Measurements from ENCODE around the gene NUMB.

Gene NUMB

GRCh38 chr14:73250317-73250713 lies 208.0 kb downstream of the NUMB start:
- H3K4me3 ChIP-seq (ENCODE audit: low read depth, low read length) = no peak overlapping the region
- TF ChIP-seq, protein P1, sequence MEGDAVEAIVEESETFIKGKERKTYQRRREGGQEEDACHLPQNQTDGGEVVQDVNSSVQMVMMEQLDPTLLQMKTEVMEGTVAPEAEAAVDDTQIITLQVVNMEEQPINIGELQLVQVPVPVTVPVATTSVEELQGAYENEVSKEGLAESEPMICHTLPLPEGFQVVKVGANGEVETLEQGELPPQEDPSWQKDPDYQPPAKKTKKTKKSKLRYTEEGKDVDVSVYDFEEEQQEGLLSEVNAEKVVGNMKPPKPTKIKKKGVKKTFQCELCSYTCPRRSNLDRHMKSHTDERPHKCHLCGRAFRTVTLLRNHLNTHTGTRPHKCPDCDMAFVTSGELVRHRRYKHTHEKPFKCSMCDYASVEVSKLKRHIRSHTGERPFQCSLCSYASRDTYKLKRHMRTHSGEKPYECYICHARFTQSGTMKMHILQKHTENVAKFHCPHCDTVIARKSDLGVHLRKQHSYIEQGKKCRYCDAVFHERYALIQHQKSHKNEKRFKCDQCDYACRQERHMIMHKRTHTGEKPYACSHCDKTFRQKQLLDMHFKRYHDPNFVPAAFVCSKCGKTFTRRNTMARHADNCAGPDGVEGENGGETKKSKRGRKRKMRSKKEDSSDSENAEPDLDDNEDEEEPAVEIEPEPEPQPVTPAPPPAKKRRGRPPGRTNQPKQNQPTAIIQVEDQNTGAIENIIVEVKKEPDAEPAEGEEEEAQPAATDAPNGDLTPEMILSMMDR (conservative IDR thresholded peaks at IDR 0.05; ENCODE audit: low read depth, low read length) = no peak
- no peak for DNase-seq (ENCODE audit: low read depth)

DNA sequence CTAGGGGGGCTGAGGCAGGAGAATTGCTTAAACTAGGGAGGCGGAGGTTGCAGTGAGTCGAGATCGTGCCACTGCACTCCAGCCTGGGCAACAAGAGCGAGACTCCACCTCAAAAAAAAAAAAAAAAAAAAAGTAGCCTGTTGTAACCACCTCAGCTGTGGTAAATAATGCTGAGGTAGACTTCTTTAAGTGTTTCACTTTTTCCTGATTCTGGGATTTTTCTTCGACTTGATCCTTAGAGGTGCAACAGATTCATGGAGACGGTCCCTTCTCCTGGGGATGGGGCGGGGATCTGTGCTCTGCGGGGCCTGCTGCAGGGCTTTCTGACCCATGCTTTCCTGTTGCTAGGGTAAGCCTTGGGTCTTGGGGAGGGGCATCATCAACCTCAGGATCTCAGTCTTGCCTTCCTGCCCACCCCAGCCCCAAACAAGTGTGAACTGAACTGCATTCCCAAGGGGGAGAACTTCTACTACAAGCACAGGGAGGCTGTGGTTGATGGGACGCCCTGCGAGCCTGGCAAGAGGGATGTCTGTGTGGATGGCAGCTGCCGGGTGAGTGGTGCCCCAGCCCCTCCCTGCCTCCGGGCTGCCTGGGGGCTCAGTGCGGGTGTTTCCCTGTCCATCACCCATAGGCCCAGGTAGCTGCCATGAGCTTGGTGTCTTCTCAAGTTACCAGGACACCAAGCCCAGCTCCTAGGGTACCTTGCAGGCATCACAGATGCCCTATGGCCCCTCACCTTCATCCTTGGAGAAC lies 208.6 kb downstream of the NUMB start:
- no peak overlapping the region for H3K4me3 ChIP-seq (ENCODE audit: low read depth, low read length)
- TF ChIP-seq, protein P1 (conservative IDR thresholded peaks at IDR 0.05; ENCODE audit: low read depth, low read length) = no peak
- no peak for DNase-seq (ENCODE audit: low read depth)

DNA sequence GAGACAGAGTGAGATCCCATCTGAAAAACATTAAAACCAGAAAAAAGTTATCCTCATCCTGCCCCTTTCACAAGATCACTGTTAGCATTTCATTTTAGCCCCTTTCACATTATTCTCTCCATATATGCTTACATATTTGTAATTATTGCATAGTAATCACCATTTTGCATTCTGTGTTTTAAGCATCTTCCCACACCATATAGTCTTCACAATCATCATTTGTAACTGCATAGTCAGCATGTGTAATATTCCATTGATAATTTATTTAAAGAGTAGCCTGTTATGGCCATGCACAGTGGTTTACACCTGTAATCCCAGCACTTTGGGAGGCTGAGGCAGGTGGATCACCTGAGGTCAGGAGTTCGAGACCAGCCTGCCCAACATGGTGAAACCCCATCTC lies 209.2 kb downstream of the NUMB start:
- no peak for DNase-seq (ENCODE audit: low read depth)
- no peak overlapping the region for H3K4me3 ChIP-seq (ENCODE audit: low read depth, low read length)

GRCh38 chr14:73248108-73248868 lies 210.1 kb downstream of the NUMB start:
- no peak overlapping the region for H3K4me3 ChIP-seq (ENCODE audit: low read depth, low read length)
- TF ChIP-seq, protein P1 (conservative IDR thresholded peaks at IDR 0.05; ENCODE audit: low read depth, low read length) = no peak
- peak; percentile 54 for DNase-seq (ENCODE audit: low read depth)

More for the DNA sequence above, 209.2 kb downstream of the NUMB start:
- TF ChIP-seq, protein P1 (conservative IDR thresholded peaks at IDR 0.05; ENCODE audit: low read depth, low read length) = no peak

DNA sequence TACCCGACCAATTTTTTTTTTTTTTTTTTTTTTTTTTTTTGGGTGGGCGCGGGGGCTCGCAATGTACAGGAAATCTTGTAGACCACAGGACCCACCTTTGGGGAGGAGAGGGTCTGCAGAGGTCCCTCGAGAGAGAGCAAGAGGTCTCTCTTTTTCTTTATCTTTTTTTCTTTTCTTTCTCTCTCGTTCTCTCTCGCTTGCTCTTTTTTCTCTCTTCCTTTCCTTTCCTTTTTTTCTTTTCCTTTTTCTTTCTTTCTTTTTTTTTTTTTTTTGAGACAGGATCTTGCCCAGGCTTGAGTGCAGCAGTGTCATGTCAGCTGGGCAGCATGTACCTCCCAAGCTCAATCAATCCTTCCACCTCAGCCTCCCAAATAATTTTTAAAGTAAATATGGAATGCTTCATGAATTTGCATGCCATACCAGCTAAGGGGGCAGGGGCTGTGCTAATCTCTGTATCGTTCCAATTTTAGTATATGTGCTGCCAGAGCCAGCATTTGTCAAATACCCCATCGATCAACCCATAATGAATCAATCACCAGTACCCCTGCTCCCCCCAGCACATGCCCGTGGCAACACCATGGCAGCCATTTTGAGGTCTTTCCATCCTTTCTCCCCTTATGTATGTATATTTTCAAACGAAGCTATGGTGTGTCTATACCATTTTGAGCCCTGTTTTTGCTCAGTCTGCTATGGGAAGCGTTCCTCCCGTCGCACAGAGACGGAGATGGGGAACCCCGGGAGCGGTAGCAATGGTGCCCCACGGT lies 211.8 kb downstream of the NUMB start:
- no peak for DNase-seq (ENCODE audit: low read depth)
- TF ChIP-seq, protein P1 (conservative IDR thresholded peaks at IDR 0.05; ENCODE audit: low read depth, low read length) = no peak
- peak overlapping the region; percentile 49 for H3K4me3 ChIP-seq (ENCODE audit: low read depth, low read length)

DNA sequence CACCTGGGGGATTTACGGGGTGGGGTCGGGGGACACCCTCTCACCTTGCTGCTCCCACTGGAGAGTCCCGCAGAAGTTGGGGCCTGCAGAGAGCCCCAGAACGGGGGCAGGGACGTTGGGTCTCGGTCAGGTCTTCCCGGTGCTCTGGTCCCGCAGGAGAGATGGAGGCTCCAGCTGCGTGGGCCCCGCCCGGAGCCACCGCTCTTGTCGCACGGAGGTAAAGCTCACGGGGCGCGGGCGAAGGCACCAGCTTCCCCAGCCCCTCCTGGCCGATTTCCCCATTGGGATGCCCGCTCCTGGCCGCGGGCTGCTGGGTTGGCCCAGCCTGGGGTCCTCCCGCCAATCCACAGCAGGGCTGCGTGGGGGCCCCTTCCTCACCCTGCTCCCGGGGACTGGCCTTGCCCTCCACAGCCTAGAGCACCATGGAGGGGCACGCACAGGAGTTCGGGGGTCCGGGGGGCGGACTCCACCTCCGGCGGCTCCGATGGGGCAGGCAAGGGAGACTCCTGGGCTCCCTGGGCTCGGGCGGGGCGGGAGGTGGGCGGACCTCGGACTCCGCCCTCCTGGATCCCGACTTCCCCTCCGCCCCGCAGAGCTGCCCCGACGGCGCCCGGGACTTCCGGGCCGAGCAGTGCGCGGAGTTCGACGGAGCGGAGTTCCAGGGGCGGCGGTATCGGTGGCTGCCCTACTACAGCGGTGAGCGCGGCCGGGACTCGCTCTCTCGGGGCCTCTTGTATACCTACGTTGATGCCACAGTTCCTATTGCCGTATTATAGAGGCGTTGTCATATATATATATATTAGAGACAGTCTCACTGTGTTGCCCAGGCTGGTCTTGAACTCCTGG lies 212.6 kb downstream of the NUMB start:
- TF ChIP-seq, protein P1 (conservative IDR thresholded peaks at IDR 0.05; ENCODE audit: low read depth, low read length) = no peak
- H3K4me3 ChIP-seq (ENCODE audit: low read depth, low read length) = peak overlapping the region; percentile 49
- peak; percentile 43 for DNase-seq (ENCODE audit: low read depth)
